NT2/D1 (cell line): Measurements from ENCODE around the gene ROBO2.

Source experiments
- SUZ12 ChIP-seq: IDR thresholded peaks from 2 replicates; pipeline ENCODE4 v1.6.1; 2011; ENCODE audit not compliant: insufficient read length, insufficient read depth; ENCODE audit errors: extremely low read depth
- YY1 ChIP-seq: IDR thresholded peaks from 2 replicates; pipeline ENCODE4 v1.6.1; 2011; ENCODE audit not compliant: insufficient read length, insufficient read depth
- ZNF274 ChIP-seq: IDR thresholded peaks from 2 replicates; pipeline ENCODE4 v1.6.1; 2011; ENCODE audit warnings: mild to moderate bottlenecking, low read depth, low read length

DNA sequence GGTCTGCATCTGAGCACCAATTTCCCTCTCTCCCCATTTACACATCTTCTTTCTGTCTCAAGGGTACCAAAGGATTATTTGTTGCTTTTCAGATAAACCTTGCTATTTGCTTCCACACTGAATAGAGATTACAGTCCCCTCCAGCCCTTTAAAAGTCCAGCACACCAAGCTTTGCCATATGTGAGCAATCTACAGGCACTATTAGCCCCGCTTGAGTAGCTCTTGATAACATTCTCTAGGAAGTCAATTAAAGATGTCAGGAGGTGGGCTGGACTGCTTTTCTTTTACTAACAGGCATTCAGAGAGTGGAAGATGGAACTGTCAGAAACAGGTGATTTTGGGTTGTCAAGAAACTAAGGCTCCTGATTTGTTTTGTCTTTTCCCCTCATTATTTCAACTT is 417.0 kb downstream of the ROBO2 start:
- no peak for TF ChIP-seq SUZ12
- TF ChIP-seq YY1 = no peak
- TF ChIP-seq ZNF274 = no peak
